ENCODE results near the gene CNTNAP2.
"Not testable (repeated sequence)": the region's sequence is repeated elsewhere in the genome, so short reads cannot be mapped to it uniquely, and the experiment has no call there.

Gene CNTNAP2

GRCh38 chr7:148298768-148299167 is 2182.2 kb downstream of the CNTNAP2 start:
- not testable (repeated sequence) for DNase-seq

- DNase-seq = no peak
Observed at GRCh38 chr7:148299350-148300276, 2183.0 kb downstream of the CNTNAP2 start.

DNA sequence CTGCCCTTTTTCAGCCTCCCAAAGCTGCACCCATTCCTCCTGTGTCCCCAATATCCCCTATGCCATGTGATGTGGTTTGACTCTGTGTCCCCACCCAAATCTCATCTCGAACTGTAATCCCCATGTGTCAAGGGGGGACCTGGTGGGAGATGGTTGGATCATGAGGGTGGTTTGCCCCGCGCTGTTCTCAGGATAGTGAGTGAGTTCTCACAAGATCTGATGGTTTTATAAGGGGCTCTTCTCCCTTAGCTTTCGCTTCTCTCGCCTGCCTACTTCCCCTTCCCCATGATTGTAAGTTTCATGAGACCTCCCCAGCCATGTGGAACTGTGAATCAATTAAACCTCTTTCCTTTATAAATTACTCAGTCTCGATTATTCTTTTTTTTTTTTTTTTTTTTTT is 2185.8 kb downstream of the CNTNAP2 start:
- DNase-seq = not testable (repeated sequence)

DNA sequence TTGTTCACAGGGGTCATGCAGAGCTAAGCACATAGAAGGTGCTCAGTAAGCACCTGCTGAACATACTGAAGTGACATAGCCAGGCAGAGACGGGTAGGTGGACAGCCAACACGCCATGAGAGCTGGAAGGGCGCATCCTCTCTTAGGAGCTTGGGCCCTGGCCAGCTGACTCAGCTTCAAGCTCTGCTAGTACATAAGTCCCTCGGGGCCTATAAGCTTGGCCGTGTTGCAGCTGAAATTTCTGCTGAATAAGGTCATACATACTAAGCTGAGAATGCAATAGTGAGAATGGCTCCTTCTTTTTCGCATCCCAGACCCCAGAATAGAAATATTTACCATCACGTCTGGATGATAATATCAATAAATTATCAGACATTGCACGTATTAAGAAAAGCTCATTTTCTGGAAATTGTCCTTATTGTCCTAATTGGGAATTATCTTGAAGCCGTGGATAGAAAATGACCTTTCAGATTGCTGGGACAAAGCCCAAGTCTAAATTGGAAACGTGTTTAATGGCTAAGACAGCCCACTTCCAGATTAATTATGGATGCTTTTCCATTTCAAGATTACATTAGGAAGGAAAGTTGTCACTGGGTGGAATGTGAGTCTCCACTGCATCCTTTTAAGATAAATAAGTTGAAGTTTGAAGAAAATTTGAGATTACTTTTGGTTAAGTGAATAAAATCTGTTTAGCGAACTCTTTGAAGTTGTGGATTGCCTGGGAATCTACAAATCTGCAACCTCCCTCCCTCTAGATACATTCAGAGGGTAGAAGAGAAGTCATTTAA is 2186.9 kb downstream of the CNTNAP2 start:
- no peak for DNase-seq

- DNase-seq = no peak
Observed at GRCh38 chr7:148304083-148304335, 2187.4 kb downstream of the CNTNAP2 start.

- DNase-seq = no peak
Observed at GRCh38 chr7:148304456-148304855, 2187.9 kb downstream of the CNTNAP2 start.

DNA sequence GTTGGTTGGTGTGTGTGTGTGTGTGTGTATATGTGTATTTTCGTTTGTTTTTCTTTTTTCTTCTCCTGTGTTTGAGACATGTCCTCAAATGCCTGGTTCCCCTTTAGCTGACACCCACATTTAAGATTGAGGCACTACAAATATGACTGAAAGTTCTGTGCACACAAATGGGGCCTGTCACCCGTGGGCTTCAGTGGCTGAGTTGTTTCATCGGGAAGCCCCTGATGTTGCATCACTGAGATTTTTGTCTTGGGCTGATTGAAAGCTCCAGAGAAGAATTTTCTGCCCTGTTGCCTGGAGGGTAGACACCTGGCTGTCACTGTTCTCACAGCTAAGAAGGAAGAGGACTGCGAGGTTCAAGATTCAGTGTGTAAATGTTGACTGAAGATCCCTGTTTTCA is 2190.2 kb downstream of the CNTNAP2 start:
- no peak for DNase-seq

- no peak for DNase-seq
Observed at GRCh38 chr7:148318102-148318811, 2201.7 kb downstream of the CNTNAP2 start.

DNA sequence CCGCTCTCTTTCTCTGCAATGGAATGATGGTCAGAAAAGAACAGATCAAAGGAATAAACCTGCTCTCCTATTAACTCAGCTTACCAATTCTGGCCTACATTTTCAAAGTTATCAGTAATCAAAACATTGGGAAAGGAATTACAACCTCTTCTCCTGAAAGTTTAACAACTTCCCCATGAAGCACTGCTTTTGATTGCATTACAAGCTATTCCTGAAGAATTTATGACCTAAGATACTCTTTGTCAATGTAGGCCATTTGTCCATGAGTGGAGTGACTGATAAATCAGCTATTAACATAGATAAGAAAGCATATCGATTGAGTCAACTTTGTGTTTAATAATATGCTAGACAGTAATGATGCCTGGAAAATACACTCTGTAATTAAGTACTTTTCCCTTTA is 2202.2 kb downstream of the CNTNAP2 start:
- DNase-seq = no peak

DNA sequence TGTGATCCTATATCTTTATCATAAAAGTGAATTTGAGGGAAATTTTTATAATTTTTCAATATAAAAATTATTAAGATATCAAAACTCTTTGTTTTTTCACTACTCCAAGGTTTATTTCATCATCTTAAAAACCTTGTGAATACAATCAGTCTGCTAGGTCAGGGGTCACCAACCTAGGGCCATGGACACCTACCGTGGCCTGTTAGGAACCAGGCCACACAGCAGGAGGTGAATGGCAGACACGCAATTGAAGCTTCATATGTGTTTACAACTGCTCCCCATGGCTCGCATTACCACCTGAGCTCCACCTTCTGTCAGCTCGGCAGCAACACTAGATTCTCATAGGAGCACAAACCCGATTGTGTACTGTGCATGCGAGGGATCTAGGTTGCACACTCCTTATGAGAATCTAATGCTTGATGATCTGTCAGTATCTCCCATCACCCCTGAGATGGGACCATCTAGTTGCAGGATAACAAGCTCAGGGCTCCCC is 2202.8 kb downstream of the CNTNAP2 start:
- DNase-seq = no peak

- no peak for DNase-seq
Observed at GRCh38 chr7:148325208-148325607, 2208.6 kb downstream of the CNTNAP2 start.

- DNase-seq = no peak
Observed at GRCh38 chr7:148327379-148327778, 2210.8 kb downstream of the CNTNAP2 start.

DNA sequence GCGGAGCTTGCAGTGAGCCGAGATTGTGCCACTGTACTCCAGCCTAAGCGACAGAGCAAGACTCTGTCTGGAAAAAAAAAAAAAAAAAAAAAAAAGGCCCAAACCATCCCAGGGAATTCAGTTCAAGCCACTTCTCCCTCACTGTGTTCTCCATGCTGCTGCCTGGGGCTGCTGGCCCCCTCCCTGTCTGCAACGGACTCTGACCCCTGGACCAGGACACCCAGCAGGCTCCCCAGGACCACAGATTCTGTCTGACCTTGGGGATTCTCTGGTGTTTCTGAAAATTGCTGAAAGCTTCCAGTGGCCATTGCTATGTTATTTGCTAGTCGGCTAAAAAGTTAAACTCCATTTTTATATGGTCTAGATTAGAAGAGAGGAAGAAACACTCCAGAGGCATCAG is 2212.3 kb downstream of the CNTNAP2 start:
- no peak for DNase-seq

- DNase-seq = no peak
Observed at GRCh38 chr7:148330124-148330818, 2213.7 kb downstream of the CNTNAP2 start.

DNA sequence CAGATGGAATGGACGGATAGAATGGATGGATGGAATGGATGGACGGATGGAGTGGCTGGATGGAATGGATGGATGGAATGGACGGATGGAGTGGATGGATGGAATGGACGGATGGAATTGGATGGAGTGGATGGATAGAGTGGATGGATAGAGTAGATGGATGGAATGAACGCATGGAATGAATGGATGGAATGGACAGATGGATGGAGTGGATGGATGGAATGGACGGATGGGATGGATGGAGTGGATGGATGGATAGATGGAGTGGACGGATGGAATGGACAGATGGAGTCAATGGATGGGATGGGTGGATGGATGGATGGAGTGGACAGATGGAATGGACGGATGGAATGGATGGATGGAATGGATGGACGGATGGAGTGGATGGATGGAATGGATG is 2214.2 kb downstream of the CNTNAP2 start:
- no peak for DNase-seq

- not testable (repeated sequence) for DNase-seq
Observed at GRCh38 chr7:148331456-148331855, 2214.9 kb downstream of the CNTNAP2 start.

GRCh38 chr7:148332191-148333186 is 2215.9 kb downstream of the CNTNAP2 start:
- no peak for DNase-seq

- DNase-seq = no peak
Observed at GRCh38 chr7:148334441-148334956, 2217.9 kb downstream of the CNTNAP2 start.

DNA sequence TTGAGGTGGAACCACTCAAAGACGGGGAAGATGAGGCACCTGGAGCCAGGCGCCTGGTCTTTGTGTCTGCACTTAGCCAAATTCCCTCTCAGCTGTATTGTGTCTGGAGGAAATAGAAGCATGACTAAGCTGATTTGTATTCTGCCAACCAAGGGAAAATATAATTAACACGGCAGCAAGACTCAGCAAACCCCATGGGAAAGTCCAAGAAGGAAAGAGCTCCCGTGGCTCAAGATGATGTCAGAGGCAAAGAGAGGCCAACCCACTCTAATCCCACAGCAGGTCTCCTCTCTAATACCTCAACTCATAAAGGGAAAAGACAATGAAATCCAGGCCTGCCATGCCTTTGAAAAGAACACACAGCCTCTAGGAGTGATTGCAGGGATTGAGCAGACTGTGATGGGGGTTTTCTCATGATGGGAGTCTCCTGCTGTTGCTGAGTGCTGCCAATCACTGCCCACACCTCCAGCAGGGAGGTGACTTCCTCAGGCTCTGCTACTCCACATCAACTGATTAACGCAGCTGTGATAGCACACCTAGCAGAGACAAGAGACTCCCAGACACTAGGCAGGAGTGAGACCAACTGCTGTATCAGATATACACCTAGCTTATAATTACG is 2218.5 kb downstream of the CNTNAP2 start:
- no peak for DNase-seq

GRCh38 chr7:148335790-148336189 is 2219.2 kb downstream of the CNTNAP2 start:
- DNase-seq = no peak

DNA sequence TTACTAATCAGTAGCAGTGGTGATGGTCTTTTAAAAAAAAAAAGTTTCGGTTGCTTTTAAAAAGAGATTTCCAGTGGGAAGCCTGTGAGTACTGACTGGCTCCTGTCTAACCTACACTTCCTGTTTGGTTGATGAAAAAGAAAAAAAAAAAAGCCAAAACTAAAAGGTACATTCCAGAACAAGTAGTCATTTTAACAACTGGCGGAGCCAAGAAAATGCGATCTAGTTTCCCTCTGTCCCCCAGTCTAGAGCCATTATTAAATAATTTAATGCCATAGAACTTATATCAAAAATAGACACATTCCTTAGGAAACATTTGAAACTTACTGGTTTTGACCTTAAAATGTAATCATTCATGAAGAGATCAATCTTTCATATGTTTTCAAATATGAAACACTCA is 2219.8 kb downstream of the CNTNAP2 start:
- no peak for DNase-seq
